Testis (tissue), 3 donors: ENCODE measurements around the gene PTCH2. TPM values are rescaled to one million over a fixed set of nuclear protein-coding genes. Genes with fewer than 3 reads are reported as not detected.

Experiments used
- DNase-seq: peaks from one replicate; pipeline ENCODE4 v3.0.0-alpha.2; 2019
- H3K27ac ChIP-seq, 2 donors: fragments of 200-600 bp; sonication (generic); one replicate each; pipeline ENCODE4 v1.5.1; 2019
- H3K27me3 ChIP-seq: fragments of 200-600 bp; sonication (generic); one replicate; pipeline ENCODE4 v1.5.1; 2019
- H3K36me3 ChIP-seq: fragments of 200-600 bp; sonication (generic); one replicate; pipeline ENCODE4 v1.5.1; 2017; ENCODE audit warnings: low read depth; ENCODE audit errors: missing control alignments
- H3K4me1 ChIP-seq: fragments of 200-600 bp; sonication (generic); one replicate; pipeline ENCODE4 v1.5.1; 2019
- H3K4me3 ChIP-seq, 2 donors: fragments of 200-600 bp; sonication (generic); one replicate each; pipeline ENCODE4 v1.5.1; 2017 to 2019
- H3K9me3 ChIP-seq: fragments of 200-600 bp; sonication (generic); one replicate; pipeline ENCODE4 v1.5.1; 2017
- POLR2A ChIP-seq: fragments of 450-650 bp; IDR thresholded peaks from one replicate; pipeline ENCODE4 v1.6.1; 2017; ENCODE audit warnings: antibody characterized with exemption, mild to moderate bottlenecking, moderate library complexity
- WGBS, 2 donors: methylation state at CpG; one replicate each; pipeline ENCODE4 v1.1.5; 2018; 5-methylcytosine and 5-hydroxymethylcytosine counted together
- intact Hi-C: fragments of 100-400 bp; cut with DNase I; formaldehyde crosslinking; loops from one replicate; pipeline ENCODE4 v1.15.1; 2023; ENCODE audit warnings: low total_unique reads
- polyA plus RNA-seq: library from polyadenylated mRNA; stranded (reverse); fragments of 350-450 nt; fragmentation: Illumina TruSeq; extraction: RNeasy Lipid Tissue Mini Kit (QIAGEN cat#74804); gene quantifications from one replicate; pipeline ENCODE4 v1.2.3, GENCODE V29; 2014; ENCODE audit warnings: low read depth, low replicate concordance; ENCODE audit not compliant: insufficient read depth
- total RNA-seq, 2 donors: library from RNA; depleted of rRNA; stranded (reverse); fragments of >200 nt; gene quantifications; one replicate each; pipeline ENCODE4 v1.2.3, GENCODE V29; 2016
- TF ChIP-seq, protein P1 (sequence below), 3 experiments: fragments of 450-650 bp in 2 of 3; fragments of 200-600 bp in 1 of 3; sonication (generic) in 1 of 3; IDR thresholded peaks; one replicate each; pipeline ENCODE4 v1.5.1; 2016 to 2019; ENCODE audit warnings: antibody characterized with exemption in 3 of 3, mild to moderate bottlenecking in 2 of 3, moderate library complexity in 1 of 3

Gene PTCH2
- total and polyA plus RNA-seq, 3 donors from 2014 or later = 15.2 to 47.8 (median 36.8) TPM

DNA sequence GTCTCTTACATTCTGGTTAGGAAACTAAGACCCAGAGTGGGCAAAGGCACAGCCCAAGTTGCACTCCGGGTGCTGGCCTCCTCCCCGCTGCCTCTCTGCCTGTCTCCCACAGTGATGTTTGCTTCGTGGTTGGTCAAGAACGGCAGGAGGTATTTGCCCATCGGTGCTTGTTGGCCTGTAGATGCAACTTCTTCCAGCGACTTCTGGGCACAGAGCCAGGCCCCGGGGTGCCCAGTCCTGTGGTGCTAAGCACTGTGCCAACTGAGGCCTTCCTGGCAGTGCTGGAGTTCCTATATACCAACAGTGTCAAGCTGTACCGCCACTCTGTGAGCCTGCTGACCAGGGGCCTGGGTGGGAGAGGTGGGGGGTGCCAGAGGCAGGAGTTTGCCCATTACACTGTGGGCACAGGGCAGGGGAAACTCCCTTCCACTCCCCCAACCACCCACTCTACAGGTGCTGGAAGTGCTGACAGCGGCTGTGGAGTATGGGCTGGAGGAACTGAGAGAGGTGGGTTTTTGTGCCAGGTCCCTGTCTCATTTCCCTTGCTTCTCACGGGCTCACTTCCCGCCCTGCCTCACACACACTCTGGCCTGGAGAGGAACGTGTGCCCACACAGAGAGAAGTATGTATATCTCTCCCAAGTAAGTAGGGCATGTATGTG is 32.8 kb downstream of the PTCH2 start:
- Histone ChIP-seq H3K4me3 (no peak overlapping the region), H3K27me3 (no peaks in the 10 kb centered on the region), H3K36me3 (no peaks in the 10 kb centered on the region), H3K9me3 (no peaks in the 10 kb centered on the region), H3K4me1 (peaks cover 62% of the 10 kb centered on the region), H3K27ac (peak overlapping the region; percentile 95 to 99)
- peak; percentile 81 for DNase-seq
- TF ChIP-seq, protein P1, sequence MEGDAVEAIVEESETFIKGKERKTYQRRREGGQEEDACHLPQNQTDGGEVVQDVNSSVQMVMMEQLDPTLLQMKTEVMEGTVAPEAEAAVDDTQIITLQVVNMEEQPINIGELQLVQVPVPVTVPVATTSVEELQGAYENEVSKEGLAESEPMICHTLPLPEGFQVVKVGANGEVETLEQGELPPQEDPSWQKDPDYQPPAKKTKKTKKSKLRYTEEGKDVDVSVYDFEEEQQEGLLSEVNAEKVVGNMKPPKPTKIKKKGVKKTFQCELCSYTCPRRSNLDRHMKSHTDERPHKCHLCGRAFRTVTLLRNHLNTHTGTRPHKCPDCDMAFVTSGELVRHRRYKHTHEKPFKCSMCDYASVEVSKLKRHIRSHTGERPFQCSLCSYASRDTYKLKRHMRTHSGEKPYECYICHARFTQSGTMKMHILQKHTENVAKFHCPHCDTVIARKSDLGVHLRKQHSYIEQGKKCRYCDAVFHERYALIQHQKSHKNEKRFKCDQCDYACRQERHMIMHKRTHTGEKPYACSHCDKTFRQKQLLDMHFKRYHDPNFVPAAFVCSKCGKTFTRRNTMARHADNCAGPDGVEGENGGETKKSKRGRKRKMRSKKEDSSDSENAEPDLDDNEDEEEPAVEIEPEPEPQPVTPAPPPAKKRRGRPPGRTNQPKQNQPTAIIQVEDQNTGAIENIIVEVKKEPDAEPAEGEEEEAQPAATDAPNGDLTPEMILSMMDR (IDR thresholded peaks at IDR 0.05) = no peak
- no peak for TF ChIP-seq POLR2A
- WGBS, 2 donors = 49 to 57% methylated on average over 7 to 12 of the region's 12 CpGs
- intact Hi-C loops = no loop called here

DNA sequence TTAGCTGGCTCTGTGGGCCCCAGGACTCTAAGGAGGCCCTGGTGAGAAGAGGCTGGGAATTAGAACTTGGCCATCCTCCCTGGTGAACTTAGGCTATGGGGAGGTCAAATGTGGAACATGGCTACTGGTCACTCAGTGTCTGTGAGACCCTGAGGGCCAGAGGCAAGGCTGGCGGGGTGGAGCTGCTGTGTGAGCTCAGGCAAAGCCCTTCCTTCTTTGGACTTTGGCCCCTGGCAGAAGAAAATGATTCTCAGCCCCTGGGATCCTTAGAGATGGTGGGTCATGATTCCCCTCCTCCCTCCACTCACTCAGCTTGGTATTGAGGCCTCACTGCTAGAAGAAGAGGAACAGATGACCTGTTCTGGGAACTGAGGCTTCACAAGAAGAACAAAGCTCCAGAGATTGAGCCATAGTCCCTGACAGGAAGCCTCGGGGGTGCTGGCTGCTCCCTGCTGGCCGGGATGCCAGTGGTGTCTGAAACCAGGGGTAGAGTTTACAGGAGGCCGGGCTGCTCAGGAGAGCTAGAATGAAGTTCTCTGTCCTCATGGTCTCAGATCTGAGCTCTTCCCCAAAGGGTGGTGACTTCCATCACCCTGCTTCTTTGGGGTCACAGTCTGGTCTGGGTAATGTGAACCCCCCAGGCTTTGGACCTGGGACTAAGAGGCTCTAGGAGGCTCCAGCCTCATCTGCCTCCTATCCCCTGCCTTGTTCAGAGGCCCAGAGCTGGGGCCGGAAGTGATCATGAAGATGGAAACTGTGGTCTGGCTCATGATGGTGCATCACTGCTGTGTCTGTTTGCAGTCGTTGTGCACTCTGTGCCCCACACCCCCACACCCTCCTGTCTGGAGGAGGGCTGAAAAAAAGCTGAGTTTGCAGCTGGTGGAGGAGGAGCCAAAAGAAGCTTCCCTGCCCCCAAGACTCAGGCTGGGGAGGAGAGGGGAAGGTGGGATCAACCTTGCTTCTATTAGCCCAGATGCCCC is 33.8 kb downstream of the PTCH2 start:
- H3K27ac ChIP-seq = peak overlapping the region; percentile 95 to 99
- no peaks in the 10 kb centered on the region for H3K36me3 ChIP-seq
- peaks cover 62% of the 10 kb centered on the region for H3K4me1 ChIP-seq
- intact Hi-C loops = no loop called here
- H3K27me3 ChIP-seq = no peaks in the 10 kb centered on the region
- TF ChIP-seq POLR2A = no peak
- TF ChIP-seq, protein P1 (IDR thresholded peaks at IDR 0.05) = no peak
- H3K4me3 ChIP-seq = no peak overlapping the region
- no peaks in the 10 kb centered on the region for H3K9me3 ChIP-seq
- peak; percentile 54 for DNase-seq
- 29 to 44% methylated on average over 5 to 6 of the region's 6 CpGs for WGBS, 2 donors

DNA sequence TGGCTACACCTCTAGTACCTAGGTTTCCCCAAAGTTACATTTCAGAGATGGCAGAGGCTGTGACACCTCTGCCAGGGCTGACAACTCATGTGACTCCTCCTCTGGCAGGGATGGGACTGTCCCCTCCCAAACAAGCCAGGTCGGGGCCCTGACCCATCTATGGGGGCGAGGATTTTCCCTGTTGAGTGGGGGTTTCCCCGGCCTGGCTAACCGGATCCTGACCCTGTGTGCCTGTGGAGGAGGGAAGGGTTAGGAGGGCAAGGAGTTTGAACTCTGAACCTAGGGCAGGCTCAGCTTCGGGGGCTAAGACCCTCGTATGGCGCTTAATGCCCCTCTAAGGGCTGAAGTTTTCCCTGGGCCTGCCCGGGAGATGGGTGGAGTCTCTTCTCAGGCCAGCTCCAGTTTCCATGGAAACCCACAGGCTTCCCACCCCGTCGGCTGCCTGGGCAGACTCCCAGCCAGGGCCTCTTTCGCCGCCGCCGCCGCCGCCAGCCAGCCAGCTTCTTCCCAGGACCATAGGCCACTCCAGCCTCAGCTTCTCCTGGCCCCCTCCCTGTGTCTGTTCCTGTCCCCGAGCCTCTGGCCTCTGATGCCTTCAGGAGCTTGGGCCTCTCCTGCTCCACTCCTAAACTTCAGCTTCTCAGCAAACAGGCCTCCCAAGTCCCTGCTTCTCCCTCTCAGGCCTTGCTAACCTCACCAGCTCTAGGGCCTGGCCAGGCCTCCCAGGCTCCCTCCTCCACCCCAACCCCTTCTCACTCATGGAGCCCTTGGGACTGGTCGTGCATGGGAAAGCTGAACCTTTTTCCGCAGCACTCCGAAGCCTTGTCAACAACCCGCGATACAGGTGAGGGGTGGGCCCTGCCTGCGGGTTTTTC is 34.8 kb downstream of the PTCH2 start, which contains the start of gene BTBD19:
TSS of gene BTBD19 (plus strand) at position 461 of the 875 bp plus-strand sequence. CDS start at position 759, 298 bp downstream.
- 25 to 29% methylated on average over 18 to 23 of the region's 23 CpGs for WGBS, 2 donors
- DNase-seq = peak; percentile 91

More for the DNA sequence above, 34.8 kb downstream of the PTCH2 start, which contains the start of gene BTBD19:
- Histone ChIP-seq H3K36me3 (no peaks in the 10 kb centered on the region), H3K4me1 (peaks cover 62% of the 10 kb centered on the region), H3K27ac (peak within 1 kb of the TSS; percentile 95 to 99), H3K27me3 (no peaks in the 10 kb centered on the region), H3K4me3 (no peak within 1 kb of the TSS), H3K9me3 (no peaks in the 10 kb centered on the region)
- intact Hi-C loops = no loop called here
- TF ChIP-seq, protein P1 (IDR thresholded peaks at IDR 0.05) = no peak
- no peak for TF ChIP-seq POLR2A
